ENCODE data around the gene GSTK1.

GSTK1 gene

GRCh38 chr7:143265017-143265693 lies 1.9 kb downstream of the GSTK1 start:
- Histone ChIP-seq H3K4me2 (peak overlapping the region; percentile 94), H4K20me1 (no peaks in the 10 kb centered on the region), H3K4me1 (peaks cover 56% of the 10 kb centered on the region), H3K9me3 (no peaks in the 10 kb centered on the region), H3K27ac (no peak overlapping the region), H3K9ac (peak overlapping the region; percentile 87; the same call in 1 of the 2 replicates), H3K4me3 (0 out of 2 replicates have a peak overlapping the region, but pooled peaks have one; percentile 78), H3K27me3 (no peaks in the 10 kb centered on the region), H3K36me3 (peaks cover 43% of the 10 kb centered on the region)
- no peak for TF ChIP-seq Cebpa-rat (IDR thresholded peaks at IDR 0.05)

GRCh38 chr7:143269251-143269650 lies 6.0 kb downstream of the GSTK1 start:
- TF ChIP-seq Cebpa-rat (IDR thresholded peaks at IDR 0.05), result no peak
- no peak overlapping the region for H3K9ac ChIP-seq

DNA sequence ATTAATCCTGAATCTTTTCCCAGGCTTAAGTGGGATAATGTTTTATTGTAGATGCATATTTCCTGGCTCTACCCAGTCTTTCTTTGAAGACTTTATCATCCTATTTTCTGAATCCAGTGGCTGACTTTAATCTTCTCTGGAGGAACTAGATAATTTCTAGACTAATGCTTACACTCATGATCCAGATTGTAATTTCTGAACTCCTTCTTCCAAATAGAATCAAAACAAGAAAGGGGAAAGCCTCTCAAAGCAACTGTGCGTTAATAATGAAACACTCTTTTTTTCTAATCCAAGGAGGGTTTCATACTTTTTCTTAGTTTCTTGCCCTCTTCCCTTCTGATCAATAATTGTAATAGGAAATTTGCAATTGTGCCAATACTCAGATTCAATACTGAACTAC lies 8.0 kb downstream of the GSTK1 start:
- Histone ChIP-seq H4K20me1 (no peaks in the 10 kb centered on the region), H3K27me3 (no peaks in the 10 kb centered on the region), H3K9me3 (peaks cover 3% of the 10 kb centered on the region; the same call in 1 of the 2 replicates), H3K4me1 (peaks cover 33% of the 10 kb centered on the region), H3K4me2 (no peak overlapping the region), H3K9ac (no peak overlapping the region), H3K27ac (no peak overlapping the region), H3K36me3 (peaks cover 44% of the 10 kb centered on the region), H3K4me3 (no peak overlapping the region)
- TF ChIP-seq Cebpa-rat (IDR thresholded peaks at IDR 0.05), result no peak

More at GRCh38 chr7:143269251-143269650, 6.0 kb downstream of the GSTK1 start:
- Histone ChIP-seq H3K4me1 (peaks cover 45% of the 10 kb centered on the region), H3K27me3 (no peaks in the 10 kb centered on the region), H3K27ac (peak overlapping the region; percentile 57), H3K4me2 (peak overlapping the region; percentile 53), H3K4me3 (no peak overlapping the region), H3K9me3 (peaks cover 3% of the 10 kb centered on the region; the same call in 1 of the 2 replicates), H4K20me1 (no peaks in the 10 kb centered on the region), H3K36me3 (peaks cover 53% of the 10 kb centered on the region)

DNA sequence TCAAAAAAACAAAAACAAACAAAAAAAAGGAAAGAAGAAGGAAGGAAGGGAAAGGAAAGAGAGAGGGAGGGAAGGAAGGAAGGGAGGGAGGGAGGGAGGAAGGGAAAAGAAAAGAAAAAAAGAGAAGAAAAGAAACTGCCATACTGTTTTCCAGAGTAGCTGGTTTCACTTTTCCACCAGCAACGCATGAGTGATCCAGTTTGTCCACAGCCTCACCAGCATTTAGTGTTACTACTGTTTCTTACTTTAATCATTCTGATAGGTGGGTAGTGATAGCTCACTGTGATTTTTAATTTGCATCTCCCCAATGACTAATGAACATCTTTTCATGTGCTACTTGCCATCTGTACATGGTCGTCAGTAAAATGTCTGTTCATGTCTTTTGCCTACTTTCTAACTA lies 9.6 kb downstream of the GSTK1 start:
- H3K9ac ChIP-seq, result no peak overlapping the region
- H3K27ac ChIP-seq, result no peak overlapping the region
- H4K20me1 ChIP-seq, result no peaks in the 10 kb centered on the region
- H3K4me1 ChIP-seq, result peaks cover 19% of the 10 kb centered on the region
- H3K36me3 ChIP-seq, result peaks cover 28% of the 10 kb centered on the region
- no peak for TF ChIP-seq Cebpa-rat (IDR thresholded peaks at IDR 0.05)
- peaks cover 3% of the 10 kb centered on the region; the same call in 1 of the 2 replicates for H3K9me3 ChIP-seq
- no peaks in the 10 kb centered on the region for H3K27me3 ChIP-seq
- H3K4me3 ChIP-seq, result no peak overlapping the region
- no peak overlapping the region for H3K4me2 ChIP-seq

DNA sequence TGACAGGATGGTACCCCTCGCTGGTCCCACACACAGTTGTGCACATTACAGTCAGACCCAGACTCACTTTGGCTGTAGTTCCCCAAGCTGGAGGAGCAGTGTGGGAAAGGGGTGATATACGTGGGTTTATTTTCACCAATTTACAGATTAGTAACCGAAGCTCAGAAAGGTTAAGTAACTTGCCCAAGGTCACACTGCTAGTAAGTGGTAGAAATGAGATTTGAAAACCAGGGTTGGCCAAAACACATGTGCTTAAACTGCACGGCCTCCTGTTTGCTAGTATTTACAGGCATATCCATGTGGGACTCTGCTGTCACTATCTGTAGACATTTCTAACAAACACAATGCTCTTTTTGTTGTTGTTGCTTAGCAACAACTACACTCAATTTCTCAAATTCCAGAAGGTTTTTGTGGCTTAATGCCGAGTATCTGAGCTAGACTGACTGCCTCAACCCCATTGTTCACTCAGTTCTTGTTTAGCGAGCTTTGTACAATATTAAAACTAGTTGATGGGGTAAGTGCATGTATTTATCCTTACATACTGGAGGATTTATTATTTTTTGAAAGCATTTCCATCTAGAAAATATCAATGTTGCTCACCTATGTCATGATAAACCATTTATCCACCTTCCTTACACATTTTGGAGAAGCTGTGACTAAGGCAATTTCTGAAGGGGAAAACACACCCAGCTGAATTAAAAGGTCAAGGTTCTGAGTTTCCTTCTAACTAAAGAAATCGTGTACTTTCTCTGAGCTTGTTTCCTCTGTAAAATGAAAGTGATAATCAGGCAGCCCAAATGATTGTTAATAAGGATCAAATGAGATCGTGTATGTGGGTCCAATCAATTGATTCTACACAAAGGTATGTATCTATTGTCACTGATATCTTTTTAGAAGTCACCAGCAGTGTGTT lies 16.2 kb downstream of the GSTK1 start:
- H3K4me2 ChIP-seq, result no peak overlapping the region
- H3K9ac ChIP-seq, result no peak overlapping the region
- TF ChIP-seq Cebpa-rat (IDR thresholded peaks at IDR 0.05), result no peak

GRCh38 chr7:143280160-143280559 lies 16.9 kb downstream of the GSTK1 start:
- no peak for TF ChIP-seq Cebpa-rat (IDR thresholded peaks at IDR 0.05)
- Histone ChIP-seq H3K9me3 (no peaks in the 10 kb centered on the region), H3K4me3 (no peak overlapping the region), H3K27me3 (no peaks in the 10 kb centered on the region), H3K9ac (no peak overlapping the region), H3K36me3 (no peaks in the 10 kb centered on the region), H3K4me2 (no peak overlapping the region), H4K20me1 (no peaks in the 10 kb centered on the region), H3K4me1 (peaks cover 6% of the 10 kb centered on the region), H3K27ac (no peak overlapping the region)

More for the DNA sequence above, 16.2 kb downstream of the GSTK1 start:
- Histone ChIP-seq H4K20me1 (no peaks in the 10 kb centered on the region), H3K4me3 (no peak overlapping the region), H3K4me1 (peaks cover 6% of the 10 kb centered on the region), H3K27me3 (no peaks in the 10 kb centered on the region), H3K36me3 (no peaks in the 10 kb centered on the region), H3K27ac (no peak overlapping the region), H3K9me3 (no peaks in the 10 kb centered on the region)

- Histone ChIP-seq H3K9me3 (no peaks in the 10 kb centered on the region), H3K4me2 (no peak overlapping the region), H3K27me3 (no peaks in the 10 kb centered on the region), H3K9ac (no peak overlapping the region), H3K36me3 (no peaks in the 10 kb centered on the region), H3K27ac (no peak overlapping the region), H3K4me3 (no peak overlapping the region), H4K20me1 (no peaks in the 10 kb centered on the region), H3K4me1 (peaks cover 6% of the 10 kb centered on the region)
- no peak for TF ChIP-seq Cebpa-rat (IDR thresholded peaks at IDR 0.05)
Measured at GRCh38 chr7:143280566-143280965, 17.3 kb downstream of the GSTK1 start.

- no peaks in the 10 kb centered on the region for H3K9me3 ChIP-seq
- no peak overlapping the region for H3K4me2 ChIP-seq
- no peak overlapping the region for H3K27ac ChIP-seq
- H3K4me1 ChIP-seq, result peaks cover 6% of the 10 kb centered on the region
- H4K20me1 ChIP-seq, result no peaks in the 10 kb centered on the region
- no peaks in the 10 kb centered on the region for H3K27me3 ChIP-seq
- H3K9ac ChIP-seq, result no peak overlapping the region
- H3K36me3 ChIP-seq, result no peaks in the 10 kb centered on the region
- H3K4me3 ChIP-seq, result no peak overlapping the region
- no peak for TF ChIP-seq Cebpa-rat (IDR thresholded peaks at IDR 0.05)
Measured at GRCh38 chr7:143281529-143281928, 18.3 kb downstream of the GSTK1 start.

GRCh38 chr7:143282124-143282523 lies 18.9 kb downstream of the GSTK1 start:
- no peaks in the 10 kb centered on the region for H3K27me3 ChIP-seq
- no peaks in the 10 kb centered on the region for H4K20me1 ChIP-seq
- no peak overlapping the region for H3K4me2 ChIP-seq
- no peak overlapping the region for H3K9ac ChIP-seq
- H3K36me3 ChIP-seq, result no peaks in the 10 kb centered on the region
- peaks cover under 1% of the 10 kb centered on the region; the same call in 1 of the 2 replicates for H3K9me3 ChIP-seq
- peaks cover 6% of the 10 kb centered on the region for H3K4me1 ChIP-seq
- no peak overlapping the region for H3K4me3 ChIP-seq
- no peak for TF ChIP-seq Cebpa-rat (IDR thresholded peaks at IDR 0.05)
- H3K27ac ChIP-seq, result no peak overlapping the region

DNA sequence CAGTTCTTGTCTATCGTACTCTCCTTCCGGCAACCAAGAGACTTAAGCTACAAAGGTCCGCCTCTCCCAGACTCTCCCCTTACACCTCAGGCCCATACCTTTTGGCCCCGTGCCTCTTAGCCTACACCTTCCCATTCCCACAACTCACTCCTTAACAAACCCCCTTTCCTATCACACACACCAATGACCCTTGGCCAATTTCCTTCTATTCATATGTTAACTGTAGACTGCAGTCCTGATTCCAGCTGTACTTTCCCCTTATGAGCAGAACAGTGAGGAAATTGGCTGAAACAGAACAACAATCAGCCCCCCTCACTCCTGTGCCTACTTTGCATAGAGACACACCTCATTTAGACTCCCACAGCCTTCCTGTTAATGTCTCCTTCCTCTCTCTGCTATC lies 20.1 kb downstream of the GSTK1 start:
- Histone ChIP-seq H3K9ac (no peak overlapping the region), H3K4me3 (no peak overlapping the region), H3K36me3 (no peaks in the 10 kb centered on the region), H4K20me1 (no peaks in the 10 kb centered on the region), H3K9me3 (peaks cover 8% of the 10 kb centered on the region; the same call in 1 of the 2 replicates), H3K27me3 (no peaks in the 10 kb centered on the region), H3K4me2 (no peak overlapping the region), H3K4me1 (peaks cover 13% of the 10 kb centered on the region), H3K27ac (no peak overlapping the region)
- no peak for TF ChIP-seq Cebpa-rat (IDR thresholded peaks at IDR 0.05)

Measured in BLaER1 (cell line).